Hepatocyte (in vitro differentiated cells): Measurements from ENCODE around the gene TRIM56.

Experiments used
- EZH2 ChIP-seq: fragments of 200-600 bp; sonication (generic); IDR thresholded peaks from 2 replicates; pipeline ENCODE4 v1.6.1; 2016; ENCODE audit warnings: antibody characterized with exemption, mild to moderate bottlenecking, borderline replicate concordance
- TF ChIP-seq, protein P1 (sequence below): fragments of 200-600 bp; sonication (generic); IDR thresholded peaks from 2 replicates; pipeline ENCODE4 v1.5.1; 2016; ENCODE audit warnings: antibody characterized with exemption, mild to moderate bottlenecking; ENCODE audit not compliant: poor library complexity

DNA sequence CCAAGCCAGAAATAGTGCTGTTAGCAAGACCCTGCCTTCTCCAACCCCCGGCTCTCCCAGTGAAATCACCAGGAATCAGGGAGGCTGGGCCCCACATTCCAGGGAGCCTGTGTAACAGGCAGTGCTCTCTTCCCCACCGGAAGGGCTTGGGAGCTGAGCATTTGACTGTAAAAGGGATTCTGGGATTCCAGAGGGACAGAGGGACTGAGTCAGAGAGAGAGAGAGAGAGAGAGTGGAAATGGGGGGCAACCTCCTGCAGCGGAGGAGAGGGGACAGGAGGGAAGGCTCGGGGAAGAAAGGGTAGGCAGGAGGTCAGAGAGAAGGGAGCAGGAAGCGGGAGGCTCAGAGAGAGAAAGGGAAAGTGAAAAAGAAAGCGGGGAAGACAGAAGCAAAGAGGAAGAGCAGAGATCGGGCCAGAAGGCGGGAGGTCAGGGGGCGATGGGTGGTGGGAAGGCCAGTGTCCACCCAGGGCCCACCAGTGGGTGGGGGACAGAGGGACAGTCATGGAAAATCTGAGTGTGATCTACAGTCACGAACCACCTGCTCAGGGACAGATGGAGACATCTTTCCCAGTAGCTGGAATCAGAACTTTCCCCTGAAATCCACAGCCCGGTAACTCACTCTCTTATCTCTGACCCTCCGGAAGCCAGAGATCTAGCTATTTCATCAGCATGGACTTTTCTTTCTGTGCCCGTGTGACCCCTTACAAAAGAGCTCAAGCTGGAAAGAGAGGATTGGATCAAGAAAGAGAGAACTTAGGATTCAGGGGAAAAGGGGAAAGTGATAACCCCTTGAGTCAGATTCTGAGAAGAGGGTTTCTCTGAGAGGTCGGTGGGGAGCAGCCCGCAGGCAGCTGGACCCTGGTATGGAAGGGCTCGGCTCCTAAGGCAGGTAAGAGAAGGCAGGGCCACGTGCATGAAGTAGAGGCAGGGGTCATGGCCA is 37.0 kb downstream of the TRIM56 start:
- TF ChIP-seq, protein P1, sequence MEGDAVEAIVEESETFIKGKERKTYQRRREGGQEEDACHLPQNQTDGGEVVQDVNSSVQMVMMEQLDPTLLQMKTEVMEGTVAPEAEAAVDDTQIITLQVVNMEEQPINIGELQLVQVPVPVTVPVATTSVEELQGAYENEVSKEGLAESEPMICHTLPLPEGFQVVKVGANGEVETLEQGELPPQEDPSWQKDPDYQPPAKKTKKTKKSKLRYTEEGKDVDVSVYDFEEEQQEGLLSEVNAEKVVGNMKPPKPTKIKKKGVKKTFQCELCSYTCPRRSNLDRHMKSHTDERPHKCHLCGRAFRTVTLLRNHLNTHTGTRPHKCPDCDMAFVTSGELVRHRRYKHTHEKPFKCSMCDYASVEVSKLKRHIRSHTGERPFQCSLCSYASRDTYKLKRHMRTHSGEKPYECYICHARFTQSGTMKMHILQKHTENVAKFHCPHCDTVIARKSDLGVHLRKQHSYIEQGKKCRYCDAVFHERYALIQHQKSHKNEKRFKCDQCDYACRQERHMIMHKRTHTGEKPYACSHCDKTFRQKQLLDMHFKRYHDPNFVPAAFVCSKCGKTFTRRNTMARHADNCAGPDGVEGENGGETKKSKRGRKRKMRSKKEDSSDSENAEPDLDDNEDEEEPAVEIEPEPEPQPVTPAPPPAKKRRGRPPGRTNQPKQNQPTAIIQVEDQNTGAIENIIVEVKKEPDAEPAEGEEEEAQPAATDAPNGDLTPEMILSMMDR, result no peak
- no peak for TF ChIP-seq EZH2
